Transverse colon (tissue), 4 donors: ENCODE results near the gene ARAP3. TPM values are rescaled to one million over a fixed set of nuclear protein-coding genes. Genes with fewer than 3 reads are reported as not detected.

ENCODE experiments used
- DNase-seq: peaks from one replicate; pipeline ENCODE4 v3.0.0-alpha.2; 2019
- H3K27ac ChIP-seq, 4 donors: fragments of 200-600 bp; sonication (generic); 2 replicates each; pipeline ENCODE4 v1.5.1; 2016 to 2018; ENCODE audit warnings: inconsistent platforms in 4 of 4
- H3K27me3 ChIP-seq: fragments of 200-600 bp; sonication (generic); 2 replicates; pipeline ENCODE4 v1.5.1; 2017; ENCODE audit warnings: inconsistent platforms
- H3K36me3 ChIP-seq, 4 donors: fragments of 200-600 bp; sonication (generic); 2 replicates each; pipeline ENCODE4 v1.5.1; 2017 to 2019; ENCODE audit warnings: inconsistent platforms in 4 of 4
- H3K4me1 ChIP-seq, 4 donors: fragments of 200-600 bp; sonication (generic); 2 replicates each; pipeline ENCODE4 v1.5.1; 2017 to 2020; ENCODE audit warnings: inconsistent platforms in 4 of 4
- H3K4me3 ChIP-seq, 4 donors: fragments of 200-600 bp; sonication (generic); 1 replicate in 1 of 4; 2 replicates in 3 of 4; pipeline versions ENCODE4 v1.5.1 to v1.6.1; 2017 to 2019; ENCODE audit warnings: inconsistent platforms in 4 of 4
- H3K9me3 ChIP-seq, 2 donors: fragments of 200-600 bp; sonication (generic); 2 replicates each; pipeline ENCODE4 v1.5.1; 2017 to 2019; ENCODE audit warnings: inconsistent platforms in 2 of 2
- CTCF ChIP-seq, 5 experiments: fragments of 200-600 bp in 3 of 5; fragments of 450-650 bp in 2 of 5; sonication (generic) in 3 of 5; IDR thresholded peaks; 1 replicate in 2 of 5; 2 replicates in 3 of 5; pipeline ENCODE4 v1.5.1; 2016 to 2017; ENCODE audit warnings: antibody characterized with exemption in 5 of 5, inconsistent platforms in 3 of 5, mild to moderate bottlenecking in 2 of 5, moderate library complexity in 1 of 5
- EP300 ChIP-seq: sonication (generic); formaldehyde crosslinking; IDR thresholded peaks from one replicate; pipeline ENCODE4 v1.6.1; 2017; ENCODE audit warnings: antibody characterized with exemption, low read depth
- POLR2A ChIP-seq: fragments of 450-650 bp; IDR thresholded peaks from one replicate; pipeline ENCODE4 v1.6.1; 2016; ENCODE audit warnings: antibody characterized with exemption, mild to moderate bottlenecking, moderate library complexity
- POLR2AphosphoS5 ChIP-seq, 3 donors: sonication (generic); formaldehyde crosslinking; IDR thresholded peaks; one replicate each; pipeline ENCODE4 v1.6.1; 2016; ENCODE audit warnings: antibody characterized with exemption in 3 of 3
- WGBS, 2 donors: methylation state at CpG; one replicate each; pipeline ENCODE4 v1.1.5; 2018; ENCODE audit warnings: low coverage in 1 of 2; 5-methylcytosine and 5-hydroxymethylcytosine counted together
- in situ Hi-C, 4 donors: fragments of 200-750 bp; cut with MboI; loops; one replicate each; pipeline versions ENCODE4 v1.15.0 to v1.15.1; 2017; ENCODE audit warnings: low sequenced_read_pairs in 3 of 4, low pct_ligation_motif_present in 1 of 4, low pct_unique_long_range_greater_than_20kb in 1 of 4
- intact Hi-C: fragments of 100-400 bp; cut with DNase I; formaldehyde crosslinking; loops from one replicate; pipeline ENCODE4 v1.15.1; 2023; ENCODE audit warnings: low total_unique reads
- total RNA-seq, 4 donors: library from RNA; depleted of rRNA; stranded (reverse); fragments of >200 nt; gene quantifications; one replicate each; pipeline ENCODE4 v1.1.0, GENCODE V29; 2016

The ARAP3 gene
- total RNA-seq, 4 donors from 2014 or later, result 1.1 to 4.0 (median 3.3) TPM

- no peak overlapping the region for H3K27ac ChIP-seq
- in situ Hi-C loops, result no loop called here
- DNase-seq, result no peak
- 88 to 95% methylated on average over 2 to 3 of the region's 3 CpGs for WGBS, 2 donors
- peaks cover 4 to 50% (median 11%) of the 10 kb centered on the region in 4 donors for H3K4me1 ChIP-seq
- no peaks in the 10 kb centered on the region for H3K27me3 ChIP-seq
- no peaks in the 10 kb centered on the region for H3K9me3 ChIP-seq
- intact Hi-C loops, result no loop called here
- H3K4me3 ChIP-seq, result no peak overlapping the region
- no peaks in the 10 kb centered on the region for H3K36me3 ChIP-seq
- TF ChIP-seq EP300 (no peak), POLR2A (no peak), CTCF (IDR thresholded peaks at IDR 0.05) (no peak), POLR2AphosphoS5 (IDR thresholded peaks at IDR 0.05) (no peak)
Measured at GRCh38 chr5:141609044-141609443, 73.0 kb downstream of the ARAP3 start.

- Histone ChIP-seq H3K27ac (peak overlapping the region in 1 of 4 donors; percentile 22), H3K27me3 (no peaks in the 10 kb centered on the region), H3K9me3 (no peaks in the 10 kb centered on the region), H3K36me3 (no peaks in the 10 kb centered on the region), H3K4me3 (no peak overlapping the region), H3K4me1 (peaks cover 4 to 53% (median 14%) of the 10 kb centered on the region in 4 donors)
- intact Hi-C loops (no loop called here), in situ Hi-C loops (no loop called here)
- TF ChIP-seq EP300 (no peak), POLR2AphosphoS5 (IDR thresholded peaks at IDR 0.05) (no peak), POLR2A (no peak), CTCF (IDR thresholded peaks at IDR 0.05) (no peak)
- 58% methylated on average over 1 of the region's 1 CpG; no CpG with 5 or more reads in 1 of the 2 donors for WGBS, 2 donors
- no peak for DNase-seq
Measured at GRCh38 chr5:141608557-141608956, 73.5 kb downstream of the ARAP3 start.

- Histone ChIP-seq H3K27me3 (no peaks in the 10 kb centered on the region), H3K36me3 (no peaks in the 10 kb centered on the region), H3K27ac (peak overlapping the region in 1 of 4 donors; percentile 22), H3K4me3 (no peak overlapping the region), H3K4me1 (peaks cover 4 to 53% (median 14%) of the 10 kb centered on the region in 4 donors), H3K9me3 (no peaks in the 10 kb centered on the region)
- in situ Hi-C loops (no loop called here), intact Hi-C loops (no loop called here)
- no peak for DNase-seq
- TF ChIP-seq POLR2AphosphoS5 (IDR thresholded peaks at IDR 0.05), result no peak
- no peak for TF ChIP-seq POLR2A
- no peak for TF ChIP-seq EP300
- no peak for TF ChIP-seq CTCF (IDR thresholded peaks at IDR 0.05)
- 67 to 87% methylated on average over 1 to 2 of the region's 2 CpGs for WGBS, 2 donors
Measured at GRCh38 chr5:141608046-141608445, 74.0 kb downstream of the ARAP3 start.

GRCh38 chr5:141605523-141606277 is 76.3 kb downstream of the ARAP3 start:
- peak; percentile 60 for DNase-seq
- H3K4me3 ChIP-seq, result no peak overlapping the region
- in situ Hi-C loops (no loop called here), intact Hi-C loops (no loop called here)
- TF ChIP-seq EP300 (no peak), POLR2AphosphoS5 (IDR thresholded peaks at IDR 0.05) (peak in 1 of 3 donors; percentile 14)
- peaks cover 4 to 58% (median 14%) of the 10 kb centered on the region in 4 donors for H3K4me1 ChIP-seq
- H3K9me3 ChIP-seq, result no peaks in the 10 kb centered on the region
- H3K36me3 ChIP-seq, result no peaks in the 10 kb centered on the region
- H3K27me3 ChIP-seq, result no peaks in the 10 kb centered on the region
- WGBS, 2 donors, result 60 to 71% methylated on average over 6 of the region's 6 CpGs
- peak overlapping the region; percentile 40 to 72 (median 59) for H3K27ac ChIP-seq
